HG03097 (cell line): Measurements from ENCODE around the gene PLEKHB2.
"Not testable (repeated sequence)": the region's sequence is repeated elsewhere in the genome, so short reads cannot be mapped to it uniquely, and the experiment has no call there.

ENCODE experiments used
- ATAC-seq: cut with Tn5 transposase; IDR thresholded peaks from one replicate; pipeline ENCODE4 v1.9.1; 2021; ENCODE audit not compliant: unreplicated experiment, low FRiP score

PLEKHB2 gene

GRCh38 chr2:131093696-131094462, 11.3 kb upstream of the PLEKHB2 start:
- peak; percentile 76 for ATAC-seq

DNA sequence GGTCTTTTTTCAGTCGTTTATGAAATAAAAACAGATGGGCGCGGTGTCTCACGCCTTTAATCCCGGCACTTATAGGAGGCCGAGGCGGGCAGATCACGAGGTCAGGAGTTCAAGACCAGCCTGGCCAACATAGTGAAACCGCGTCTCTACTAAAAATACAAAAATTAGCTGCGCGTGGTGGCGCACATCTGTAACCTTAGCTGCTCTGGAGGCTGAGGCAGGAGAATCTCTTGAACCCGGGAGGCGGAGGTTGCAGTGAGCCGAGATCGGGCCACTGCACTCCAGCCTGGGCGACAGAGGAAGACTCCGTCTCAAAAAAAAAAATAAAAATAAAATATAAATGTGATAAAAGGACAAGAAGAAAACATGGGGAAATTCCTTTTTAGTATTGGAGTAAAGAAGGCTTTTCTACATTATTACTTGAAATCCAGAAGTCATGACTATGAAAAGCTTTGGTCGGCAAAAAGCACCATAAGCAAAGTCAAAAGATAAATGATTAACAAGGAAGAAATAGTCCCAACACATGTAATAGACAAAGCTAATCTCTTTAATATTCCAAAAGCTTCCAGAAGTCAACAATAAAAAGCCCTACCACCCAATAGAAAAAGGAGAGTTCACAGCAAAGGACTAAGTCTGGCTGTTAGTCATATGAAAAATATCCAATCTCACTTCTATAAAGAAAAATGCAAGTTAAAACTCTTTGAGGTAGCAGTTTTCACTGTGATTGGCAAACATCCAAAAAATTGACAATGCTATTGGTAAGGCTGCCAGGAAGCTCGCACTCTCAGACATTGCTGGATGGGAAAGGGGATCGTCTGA, 10.5 kb upstream of the PLEKHB2 start:
- ATAC-seq: no peak

- ATAC-seq: no peak
These were observed 2.0 kb upstream of the PLEKHB2 start for GRCh38 chr2:131103165-131103564.

GRCh38 chr2:131104487-131105155, 515 bp upstream of the PLEKHB2 start:
- peak; percentile 70 for ATAC-seq

GRCh38 chr2:131105950-131106801, 1.0 kb downstream of the PLEKHB2 start:
- ATAC-seq: peak; percentile 34

- ATAC-seq: no peak
These were observed 7.4 kb downstream of the PLEKHB2 start for GRCh38 chr2:131112529-131112928.

DNA sequence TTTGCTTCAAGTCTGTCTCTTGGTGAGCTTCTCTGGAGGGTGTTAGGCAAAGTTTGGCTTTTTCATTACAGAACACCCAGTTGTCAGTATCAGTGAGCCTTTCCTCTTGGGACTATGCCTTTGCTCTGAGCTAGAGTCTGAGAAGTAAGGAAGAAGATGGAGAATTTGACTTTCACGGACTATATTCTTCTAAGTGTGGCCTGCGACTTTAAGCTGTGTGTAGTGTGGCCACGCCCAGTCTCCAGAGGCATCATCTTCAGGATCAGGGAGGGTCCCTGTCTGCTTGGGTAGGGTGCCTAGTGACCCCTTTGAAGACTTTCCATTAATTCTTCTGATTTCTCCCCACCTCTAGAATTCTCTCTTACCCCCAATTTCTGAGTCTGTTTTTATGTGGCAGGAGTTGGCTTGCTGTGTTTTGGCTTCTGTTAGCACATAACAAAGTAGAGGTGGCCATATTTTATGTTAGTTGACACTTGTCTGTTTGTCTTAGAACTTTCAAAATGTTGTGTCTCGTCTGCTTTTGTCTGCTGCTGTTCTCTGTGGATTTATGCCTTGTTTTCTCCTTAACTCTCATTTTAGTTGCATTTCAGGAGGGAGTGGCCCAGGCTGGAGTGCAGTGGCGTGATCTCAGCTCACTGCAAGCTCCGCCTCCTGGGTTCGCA, 8.6 kb downstream of the PLEKHB2 start:
- no peak for ATAC-seq

DNA sequence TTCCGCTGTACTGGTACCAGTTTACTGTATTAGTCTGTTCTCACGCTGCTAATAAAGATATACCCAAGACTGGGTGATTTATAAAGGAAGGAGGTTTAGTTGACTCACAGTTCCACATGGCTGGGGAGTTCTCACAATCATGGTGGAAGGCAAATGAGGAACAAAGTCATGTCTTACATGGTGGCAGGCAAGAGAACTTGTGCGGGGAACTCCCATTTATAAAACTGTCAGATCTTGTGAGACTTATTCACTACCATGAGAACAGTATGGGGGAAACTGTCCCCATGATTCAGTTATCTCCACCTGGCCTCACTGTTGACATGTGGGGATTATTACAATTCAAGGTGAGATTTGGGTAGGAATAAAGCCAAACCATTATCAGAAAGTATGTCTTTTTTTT, 9.8 kb downstream of the PLEKHB2 start:
- not testable (repeated sequence) for ATAC-seq

DNA sequence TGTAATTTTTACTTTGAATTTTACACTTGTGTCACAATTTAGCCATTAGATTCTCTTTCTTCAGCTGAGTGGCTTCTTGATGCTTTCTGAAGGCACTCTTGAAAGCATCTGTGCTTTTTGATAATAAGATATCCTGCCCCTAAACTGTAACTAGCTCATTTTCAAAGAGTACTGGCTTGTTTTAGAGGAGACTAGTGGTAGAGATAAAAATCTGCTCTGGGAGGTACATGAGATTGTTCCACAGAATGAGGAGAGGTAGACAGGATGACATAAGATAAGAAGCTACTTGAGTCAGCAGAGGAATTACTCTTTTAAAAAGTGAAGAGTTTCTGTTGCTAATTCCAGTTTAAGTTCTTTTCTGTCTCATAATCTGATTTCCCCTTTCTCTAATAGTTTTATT, 10.6 kb downstream of the PLEKHB2 start:
- no peak for ATAC-seq

DNA sequence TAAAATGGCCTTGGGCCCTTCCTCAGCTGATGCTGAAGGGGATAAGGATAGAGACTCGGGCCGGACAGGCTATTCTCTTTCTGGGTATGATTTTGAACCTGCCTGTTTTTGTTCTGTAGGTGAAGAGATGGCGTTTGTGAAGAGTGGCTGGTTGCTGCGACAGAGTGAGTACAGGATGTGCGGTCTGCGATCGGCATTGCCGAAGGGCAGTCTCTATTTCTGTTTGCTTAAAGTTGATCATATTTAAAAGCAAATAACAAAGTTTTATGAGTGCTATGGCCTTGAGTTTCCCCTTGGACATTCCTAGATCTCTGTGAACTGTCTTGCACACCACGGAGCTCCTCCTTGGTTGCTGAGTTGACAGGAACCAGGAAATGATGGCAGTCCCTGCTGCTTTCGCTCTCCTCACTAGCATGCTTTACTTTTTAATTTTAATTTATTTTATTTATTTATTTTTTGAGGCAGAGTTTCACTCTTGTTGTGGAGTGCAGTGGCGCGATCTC, 15.7 kb downstream of the PLEKHB2 start:
- no peak for ATAC-seq

GRCh38 chr2:131121464-131121863, 16.3 kb downstream of the PLEKHB2 start:
- ATAC-seq: no peak

DNA sequence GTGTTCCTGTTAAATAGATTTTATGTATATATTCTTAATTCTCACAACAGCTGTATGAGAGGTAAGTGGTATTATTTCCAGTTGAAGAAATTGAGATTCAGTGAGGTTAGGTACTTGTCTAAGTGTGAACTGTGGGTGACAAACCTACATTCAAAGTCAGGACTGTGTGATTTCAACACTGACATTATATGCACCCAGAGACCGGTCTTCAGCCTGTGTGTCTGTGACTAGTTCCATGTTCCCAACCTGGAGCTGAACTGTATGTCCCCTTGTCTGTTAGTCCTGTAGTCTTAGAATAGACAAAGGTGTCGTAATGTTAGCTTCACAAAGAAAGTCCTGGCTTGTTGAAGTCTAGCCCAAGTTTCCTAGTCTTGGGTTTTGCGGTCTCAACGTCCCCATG, 17.4 kb downstream of the PLEKHB2 start:
- ATAC-seq: no peak

- ATAC-seq: no peak
These were observed 18.1 kb downstream of the PLEKHB2 start for GRCh38 chr2:131123192-131123591.

GRCh38 chr2:131125195-131125757, 20.1 kb downstream of the PLEKHB2 start:
- ATAC-seq: no peak

- no peak for ATAC-seq
These were observed 21.3 kb downstream of the PLEKHB2 start for GRCh38 chr2:131126436-131126835.

DNA sequence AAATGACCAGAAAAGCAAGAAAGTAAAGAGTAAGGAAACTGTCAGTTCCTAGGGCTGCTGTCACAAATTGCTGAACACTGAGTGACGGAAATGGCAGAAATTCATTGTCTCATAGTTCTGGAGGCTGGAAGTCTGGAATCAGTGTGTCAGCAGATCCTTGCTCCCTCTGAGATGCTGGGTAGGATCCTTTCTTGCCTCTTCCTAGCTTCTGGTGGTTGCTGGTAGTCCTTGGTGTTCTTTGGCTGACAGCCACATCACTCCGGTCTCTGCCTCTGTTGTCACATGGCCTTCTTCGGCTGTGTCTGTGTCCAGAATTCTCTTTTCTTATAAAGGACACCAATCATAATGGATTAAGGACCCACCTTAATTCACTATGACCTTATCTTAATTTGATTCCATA, 21.9 kb downstream of the PLEKHB2 start:
- no peak for ATAC-seq

DNA sequence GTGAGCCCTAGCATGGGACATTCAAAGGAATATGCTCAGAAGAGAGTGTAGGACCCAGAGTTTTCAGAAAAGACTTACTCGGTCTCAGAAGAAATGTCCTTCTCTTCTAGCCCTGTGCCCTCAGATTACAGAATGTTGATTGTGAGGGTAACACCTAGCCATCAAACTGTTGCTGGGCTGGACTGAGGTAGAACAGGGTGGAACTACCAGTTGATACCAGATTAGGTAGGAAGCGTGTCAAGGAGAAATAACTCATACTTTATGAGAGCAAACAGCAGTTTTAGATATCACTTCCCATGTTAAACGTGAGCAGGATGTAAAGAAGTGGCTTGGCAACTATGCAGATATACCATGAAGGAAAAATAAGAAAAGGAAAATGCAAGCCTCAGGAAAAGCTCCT, 22.8 kb downstream of the PLEKHB2 start:
- no peak for ATAC-seq

DNA sequence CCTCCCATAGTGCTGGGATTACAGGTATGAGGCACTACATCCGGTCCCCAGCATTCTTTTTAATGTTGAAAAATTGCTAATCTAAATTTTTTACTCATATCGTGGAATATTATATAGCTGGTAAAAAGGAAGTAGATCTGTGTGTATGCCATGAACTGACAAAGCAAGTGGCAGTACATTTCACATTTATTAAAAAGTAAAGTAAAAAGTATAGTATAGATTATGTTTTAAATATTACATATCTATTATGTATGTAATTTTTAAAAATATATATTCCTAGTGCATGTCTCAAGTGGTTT, 25.1 kb downstream of the PLEKHB2 start:
- no peak for ATAC-seq

- no peak for ATAC-seq
These were observed 27.6 kb downstream of the PLEKHB2 start for GRCh38 chr2:131132729-131133128.

DNA sequence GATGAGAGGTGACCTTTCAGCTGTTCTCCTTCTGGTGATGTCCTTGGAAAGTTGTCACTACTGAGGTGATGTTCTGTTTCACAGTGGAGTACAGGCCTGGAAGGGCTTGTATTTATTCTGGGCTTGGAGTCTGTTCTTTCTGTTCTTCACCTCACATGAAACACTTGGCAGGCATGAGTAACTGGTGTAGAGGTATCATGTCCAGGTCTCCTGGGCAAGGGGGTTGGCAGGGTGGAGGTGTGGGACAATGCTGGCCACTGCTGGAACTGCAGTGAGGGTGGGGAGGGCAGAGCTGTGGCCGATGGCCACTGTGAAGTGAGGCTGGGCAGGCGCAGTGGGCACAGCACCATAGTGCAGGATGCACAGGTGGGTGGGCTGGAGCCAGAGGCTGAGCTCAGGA, 35.4 kb downstream of the PLEKHB2 start:
- no peak for ATAC-seq
